ENCODE data around the gene UCN.

DNA sequence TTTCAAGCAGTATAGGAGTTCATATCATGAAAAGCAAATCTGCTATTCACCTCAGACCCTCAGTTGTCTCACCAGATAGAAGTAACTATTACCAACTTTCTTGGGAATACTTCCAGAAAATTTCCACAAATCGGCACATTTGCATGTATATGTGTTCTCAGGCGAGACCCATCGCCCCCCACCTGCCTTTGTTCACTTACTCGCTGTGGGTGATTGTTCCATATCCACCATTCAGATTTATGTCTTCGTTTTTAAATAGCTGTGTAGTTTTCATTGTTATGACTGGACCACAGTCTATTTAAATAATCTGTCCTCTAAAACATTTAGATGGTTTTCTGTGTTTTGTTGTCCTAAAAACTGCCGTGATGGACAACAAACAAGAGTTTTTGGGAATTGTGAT is 22.8 kb downstream of the UCN start:
- TF ChIP-seq POLR2A (IDR thresholded peaks at IDR 0.05; ENCODE audit: low read length) (no peak), GATA1 (IDR thresholded peaks at IDR 0.05; ENCODE audit: low read depth, low read length) (no peak)

Measured in erythroblast (primary cell).